HCT116 (cell line): ENCODE measurements around the gene DNM1. TPM values are rescaled to one million over a fixed set of nuclear protein-coding genes. Genes with fewer than 3 reads are reported as not detected.

ENCODE experiments used
- ATAC-seq: fragments of 200-7000 bp; cut with Tn5 transposase; 2 replicates; pipeline ENCODE4 v1.9.1; 2020; ENCODE audit warnings: mild to moderate bottlenecking, moderate library complexity
- BruUV-seq: library from RNA; stranded (reverse); fragments of 400-500 nt; replicated peaks from 2 replicates; lab custom pipeline; 2021; lab: Mats Ljungman, UMichigan
- CTCF ChIA-PET: fragments of 300-600 bp; sonication (Branson Sonifier 250); formaldehyde crosslinking; loops from one replicate; lab custom pipeline; 2021; ENCODE audit warnings: antibody characterized with exemption; lab: Charles Lee
- POLR2A ChIA-PET: fragments of 300-600, 350-600 bp; sonication (Branson Sonifier 250); formaldehyde crosslinking; loops from one replicate; lab custom pipeline; 2021; ENCODE audit warnings: antibody characterized with exemption; lab: Charles Lee
- RAD21 ChIA-PET, 2 experiments: fragments of 300-600 bp; sonication (Branson Sonifier 250); formaldehyde crosslinking; loops; one replicate each; lab custom pipeline; 2023; ENCODE audit warnings: low total read pairs in 2 of 2; ENCODE audit not compliant: uncharacterized antibody in 2 of 2, unreplicated experiment in 2 of 2, low non-redundant PET in 1 of 2; lab: Charles Lee
- DNase-seq: peaks from one replicate; pipeline ENCODE4 v3.0.0-alpha.2; 2010; ENCODE audit warnings: low read depth, low spot score
- H2AFZ ChIP-seq: fragments of 200-600 bp; shearing (Covaris generic), sonication (generic); 2 replicates; pipeline ENCODE4 v1.6.1; 2017; ENCODE audit warnings: low read depth, mixed run types, mixed read lengths, antibody characterized with exemption, low read length; ENCODE audit not compliant: poor library complexity, severe bottlenecking
- H3K27ac ChIP-seq: 2 replicates; pipeline ENCODE4 v1.5.1; 2012; ENCODE audit warnings: low read depth, low read length
- H3K27me3 ChIP-seq: fragments of 200-600 bp; sonication (generic); 2 replicates; pipeline ENCODE4 v1.6.1; 2016; ENCODE audit warnings: mixed run types, low read length, mixed read lengths; ENCODE audit not compliant: insufficient read depth
- H3K36me3 ChIP-seq, 2 experiments: fragments of 200-500 bp in 1 of 2; fragments of 200-600 bp in 1 of 2; sonication (Bioruptor generic) in 1 of 2; sonication (generic) in 1 of 2; 2 replicates each; pipeline versions ENCODE4 v1.5.1 to v1.6.1; 2014 to 2016; ENCODE audit warnings: low read length in 2 of 2, inconsistent platforms in 1 of 2, mixed read lengths in 1 of 2, mixed run types in 1 of 2; ENCODE audit not compliant: insufficient read depth in 2 of 2, control insufficient read depth in 1 of 2
- H3K4me1 ChIP-seq, 2 experiments: fragments of 200-600 bp in 1 of 2; sonication (generic) in 1 of 2; 2 replicates each; pipeline versions ENCODE4 v1.5.1 to v1.6.1; 2012 to 2017; ENCODE audit warnings: low read length in 2 of 2, inconsistent platforms in 1 of 2, mild to moderate bottlenecking in 1 of 2, mixed read lengths in 1 of 2, mixed run types in 1 of 2, moderate library complexity in 1 of 2; ENCODE audit not compliant: insufficient read depth in 2 of 2, control insufficient read depth in 1 of 2
- H3K4me2 ChIP-seq: fragments of 200-600 bp; sonication (generic); 2 replicates; pipeline ENCODE4 v1.6.1; 2017; ENCODE audit warnings: mixed run types, low read length, mixed read lengths
- H3K4me3 ChIP-seq, 2 experiments: fragments of 200-600 bp in 1 of 2; sonication (generic) in 1 of 2; replicated peaks in 1 of 2; 2 replicates each; pipeline ENCODE4 v1.5.1; 2011 to 2016; ENCODE audit warnings: low read length in 2 of 2, control low read depth in 1 of 2, low read depth in 1 of 2, mild to moderate bottlenecking in 1 of 2, mixed read lengths in 1 of 2, mixed run types in 1 of 2
- H3K79me2 ChIP-seq: fragments of 200-600 bp; sonication (generic); 2 replicates; pipeline ENCODE4 v1.6.1; 2017; ENCODE audit warnings: mild to moderate bottlenecking, mixed run types, low read length, moderate library complexity, mixed read lengths; ENCODE audit not compliant: insufficient read depth
- H3K9ac ChIP-seq: fragments of 200-600 bp; sonication (generic); 2 replicates; pipeline ENCODE4 v1.6.1; 2016; ENCODE audit warnings: low read length, mixed read lengths
- H3K9me2 ChIP-seq: fragments of 200-600 bp; sonication (generic), shearing (Covaris generic); 2 replicates; pipeline ENCODE4 v1.6.1; 2017; ENCODE audit warnings: mixed run types, mild to moderate bottlenecking, moderate library complexity; ENCODE audit not compliant: insufficient read depth
- H3K9me3 ChIP-seq, 2 experiments: fragments of 200-500 bp in 1 of 2; fragments of 200-600 bp in 1 of 2; sonication (Bioruptor generic) in 1 of 2; sonication (generic) in 1 of 2; 2 replicates each; pipeline ENCODE4 v1.6.1; 2014 to 2017; ENCODE audit warnings: low read length in 2 of 2, mixed read lengths in 2 of 2, inconsistent platforms in 1 of 2, low read depth in 1 of 2, mild to moderate bottlenecking in 1 of 2, mixed run types in 1 of 2, moderate library complexity in 1 of 2; ENCODE audit not compliant: control insufficient read depth in 1 of 2, insufficient read depth in 1 of 2
- H4K20me1 ChIP-seq: fragments of 200-600 bp; sonication (generic), shearing (Covaris generic); 2 replicates; pipeline ENCODE4 v1.6.1; 2017; ENCODE audit warnings: mixed run types, mild to moderate bottlenecking, moderate library complexity; ENCODE audit not compliant: insufficient read depth
- ATF3 ChIP-seq: IDR thresholded peaks from 2 replicates; pipeline ENCODE4 v1.6.1; 2012
- CBX3 ChIP-seq: IDR thresholded peaks from 2 replicates; pipeline ENCODE4 v1.6.1; 2012; ENCODE audit warnings: low read depth
- EGR1 ChIP-seq: IDR thresholded peaks from 2 replicates; pipeline ENCODE4 v1.6.1; 2012; ENCODE audit warnings: low read depth
- ELF1 ChIP-seq: IDR thresholded peaks from 2 replicates; pipeline ENCODE4 v1.6.1; 2012; ENCODE audit warnings: low read depth, borderline replicate concordance
- EZH2 ChIP-seq: fragments of 200-600 bp; sonication (generic); IDR thresholded peaks from 2 replicates; pipeline ENCODE4 v1.6.1; 2017; ENCODE audit warnings: antibody characterized with exemption, mixed run types
- EZH2phosphoT487 ChIP-seq: fragments of 200-600 bp; IDR thresholded peaks from 2 replicates; pipeline ENCODE4 v1.6.1; 2018; ENCODE audit warnings: antibody characterized with exemption, borderline replicate concordance
- FOSL1 ChIP-seq: IDR thresholded peaks from 2 replicates; pipeline ENCODE4 v1.6.1; 2012; ENCODE audit warnings: low read depth
- MAX ChIP-seq: IDR thresholded peaks from 2 replicates; pipeline ENCODE4 v1.6.1; 2012
- POLR2A ChIP-seq: IDR thresholded peaks from 2 replicates; pipeline ENCODE4 v1.7.0; 2011; ENCODE audit warnings: borderline replicate concordance; ENCODE audit not compliant: insufficient read depth, insufficient read length; ENCODE audit errors: extremely low read depth
- POLR2AphosphoS5 ChIP-seq: IDR thresholded peaks from 2 replicates; pipeline ENCODE4 v1.6.1; 2011; ENCODE audit warnings: mild to moderate bottlenecking, low read depth, low read length, moderate library complexity
- RAD21 ChIP-seq: IDR thresholded peaks from 2 replicates; pipeline ENCODE4 v1.6.1; 2012; ENCODE audit warnings: low read depth, mild to moderate bottlenecking
- REST ChIP-seq: IDR thresholded peaks from 2 replicates; pipeline ENCODE4 v1.6.1; 2012; ENCODE audit warnings: low read depth
- SP1 ChIP-seq: IDR thresholded peaks from 2 replicates; pipeline ENCODE4 v1.6.1; 2012; ENCODE audit warnings: low read depth
- TCF7L2 ChIP-seq: IDR thresholded peaks from 2 replicates; pipeline ENCODE4 v1.7.0; 2011; ENCODE audit warnings: borderline replicate concordance, inconsistent platforms; ENCODE audit not compliant: insufficient read depth, insufficient read length; ENCODE audit errors: extremely low read depth
- YY1 ChIP-seq: IDR thresholded peaks from 2 replicates; pipeline ENCODE4 v1.6.1; 2011; ENCODE audit warnings: low read length, low read depth, moderate library complexity, mild to moderate bottlenecking; ENCODE audit not compliant: insufficient replicate concordance; ENCODE audit errors: extremely low read depth
- ZBTB33 ChIP-seq: IDR thresholded peaks from 2 replicates; pipeline ENCODE4 v1.6.1; 2011; ENCODE audit warnings: mild to moderate bottlenecking, low read length, moderate library complexity; ENCODE audit not compliant: insufficient replicate concordance; ENCODE audit errors: extremely low read depth
- ZFX ChIP-seq: fragments of 450-650 bp; IDR thresholded peaks from 2 replicates; pipeline ENCODE4 v1.6.1; 2017
- ZNF274 ChIP-seq: fragments of 200-500 bp; sonication (Bioruptor generic); IDR thresholded peaks from 2 replicates; pipeline ENCODE4 v1.6.1; 2014; ENCODE audit warnings: mild to moderate bottlenecking, low read depth, low read length, inconsistent platforms
- intact Hi-C: fragments of 100-400 bp; cut with micrococcal nuclease; formaldehyde crosslinking; loops from 2 replicates; pipeline ENCODE4 v1.10.0; 2022
- total RNA-seq: library from RNA; stranded (reverse); gene quantifications from one replicate; pipeline ENCODE4 v1.2.1, GENCODE V29; 2021; ENCODE audit not compliant: unreplicated experiment

DNM1 gene
- total RNA-seq, 1 experiment from 2014 or later: 12.0 TPM

- no peak for ATAC-seq
- POLR2A ChIA-PET: no interaction called here
Measured at GRCh38 chr9:128163523-128164306, 39.5 kb upstream of the DNM1 start.

More at GRCh38 chr9:128163523-128164306, 39.5 kb upstream of the DNM1 start:
- no peak overlapping the region for H3K4me2 ChIP-seq
- peaks cover 0 to 17% of the 10 kb centered on the region in 2 experiments; a peak in 2 of 4 replicates for H3K4me1 ChIP-seq
- no peak overlapping the region for H3K4me3 ChIP-seq
- H3K9ac ChIP-seq: no peak overlapping the region
- H3K79me2 ChIP-seq: peaks cover 13% of the 10 kb centered on the region
- CTCF ChIA-PET: no interaction called here
- H3K27ac ChIP-seq: no peak overlapping the region
- intact Hi-C loops: no loop called here
- no peaks in the 10 kb centered on the region for H3K27me3 ChIP-seq
- peaks cover 15 to 22% of the 10 kb centered on the region in 2 experiments; a peak in 3 of 4 replicates for H3K36me3 ChIP-seq
- no peaks in the 10 kb centered on the region for H3K9me2 ChIP-seq
- H3K9me3 ChIP-seq: no peaks in the 10 kb centered on the region
- RAD21 ChIA-PET: no interaction called here
- TF ChIP-seq SP1: no peak
- no peak for TF ChIP-seq ZBTB33
- no peak for TF ChIP-seq TCF7L2
- TF ChIP-seq POLR2A: no peak
- TF ChIP-seq ZFX: no peak
- TF ChIP-seq EGR1: no peak
- TF ChIP-seq RAD21: no peak
- TF ChIP-seq CBX3: no peak
- no peak for TF ChIP-seq ZNF274
- TF ChIP-seq EZH2phosphoT487: no peak
- no peak for TF ChIP-seq MAX
- no peak for TF ChIP-seq YY1
- TF ChIP-seq EZH2: no peak
- no peak for TF ChIP-seq ATF3
- TF ChIP-seq ELF1: no peak
- TF ChIP-seq REST: no peak
- TF ChIP-seq FOSL1: no peak
- TF ChIP-seq POLR2AphosphoS5: no peak
- no peak overlapping the region for H2AFZ ChIP-seq
- no peak for DNase-seq
- no TSS peak for BruUV-seq
- H4K20me1 ChIP-seq: no peaks in the 10 kb centered on the region
